HepG2 (cell line): ENCODE data around the gene EPS8L1. TPM values are rescaled to one million over a fixed set of nuclear protein-coding genes. Genes with fewer than 3 reads are reported as not detected.
A peak's percentile ranks its signal among the peaks of the same experiment; 100 is the strongest.

ENCODE experiments used
- ARHGAP35 ChIP-seq: sonication (generic); formaldehyde crosslinking; IDR thresholded peaks from 2 replicates; pipeline ENCODE4 v1.9.0; 2022; ENCODE audit warnings: mild to moderate bottlenecking, inconsistent platforms, moderate library complexity, missing genetic modification reagents, borderline replicate concordance
- DMAP1 ChIP-seq: IDR thresholded peaks from 2 replicates; pipeline ENCODE4 v1.6.1; 2016
- GMEB1 ChIP-seq: sonication (generic); formaldehyde crosslinking; IDR thresholded peaks from 2 replicates; pipeline ENCODE4 v1.5.1; 2020; ENCODE audit warnings: missing genetic modification reagents, mild to moderate bottlenecking, borderline replicate concordance
- JUNB ChIP-seq: sonication (generic); formaldehyde crosslinking; IDR thresholded peaks from 2 replicates; pipeline ENCODE4 v1.8.0; 2022; ENCODE audit warnings: missing genetic modification reagents, mild to moderate bottlenecking, borderline replicate concordance
- KAT8 ChIP-seq: IDR thresholded peaks from 2 replicates; pipeline ENCODE4 v1.6.1; 2016; ENCODE audit warnings: missing genetic modification reagents, missing compliant biosample characterization
- MIXL1 ChIP-seq: IDR thresholded peaks from 2 replicates; pipeline ENCODE4 v1.6.1; 2016
- NFKBIZ ChIP-seq: IDR thresholded peaks from 2 replicates; pipeline ENCODE4 v1.6.1; 2018; ENCODE audit warnings: missing genetic modification reagents, missing compliant biosample characterization
- NR2C2 ChIP-seq: sonication (generic); formaldehyde crosslinking; IDR thresholded peaks from 2 replicates; pipeline ENCODE4 v1.4.0; 2020; ENCODE audit warnings: missing genetic modification reagents, mild to moderate bottlenecking, moderate library complexity, borderline replicate concordance
- PCBP1 ChIP-seq: fragments of 200-400 bp; formaldehyde crosslinking; IDR thresholded peaks from 2 replicates; pipeline ENCODE4 v1.6.1; 2017; ENCODE audit warnings: mild to moderate bottlenecking, low read depth, low read length, borderline replicate concordance
- REL ChIP-seq: sonication (generic); formaldehyde crosslinking; conservative IDR thresholded peaks from 2 replicates; pipeline ENCODE4 v1.8.0; 2022; ENCODE audit warnings: mild to moderate bottlenecking, missing genetic modification reagents, moderate library complexity
- SP5 ChIP-seq: IDR thresholded peaks from 2 replicates; pipeline ENCODE4 v1.6.1; 2016; ENCODE audit warnings: low read depth, borderline replicate concordance
- TBX2 ChIP-seq: sonication (generic); formaldehyde crosslinking; IDR thresholded peaks from 2 replicates; pipeline ENCODE4 v1.5.0; 2020; ENCODE audit warnings: missing genetic modification reagents, mild to moderate bottlenecking, borderline replicate concordance
- XRCC5 ChIP-seq: fragments of 200-400 bp; formaldehyde crosslinking; optimal IDR thresholded peaks from 2 replicates; pipeline ENCODE3; 2017; ENCODE audit warnings: mild to moderate bottlenecking, low read length
- ZBTB21 ChIP-seq: sonication (generic); formaldehyde crosslinking; IDR thresholded peaks from 2 replicates; pipeline ENCODE4 v1.4.0; 2020; ENCODE audit warnings: missing genetic modification reagents
- ZFP41 ChIP-seq: sonication (generic); formaldehyde crosslinking; IDR thresholded peaks from 2 replicates; pipeline ENCODE4 v1.4.0; 2020; ENCODE audit warnings: mild to moderate bottlenecking, missing genetic modification reagents, borderline replicate concordance
- ZFX ChIP-seq: sonication (generic); formaldehyde crosslinking; IDR thresholded peaks from 2 replicates; pipeline ENCODE4 v1.4.0; 2020; ENCODE audit warnings: mild to moderate bottlenecking, low read depth, missing genetic modification reagents, moderate library complexity
- ZNF225 ChIP-seq: sonication (generic); formaldehyde crosslinking; IDR thresholded peaks from 2 replicates; pipeline ENCODE4 v1.4.0; 2020; ENCODE audit warnings: mild to moderate bottlenecking, missing genetic modification reagents
- ZNF343 ChIP-seq: sonication (generic); formaldehyde crosslinking; IDR thresholded peaks from 2 replicates; pipeline ENCODE4 v1.4.0; 2020; ENCODE audit warnings: mild to moderate bottlenecking, missing genetic modification reagents
- ZNF496 ChIP-seq: sonication (generic); formaldehyde crosslinking; IDR thresholded peaks from 2 replicates; pipeline ENCODE4 v1.8.1; 2023; ENCODE audit warnings: mild to moderate bottlenecking, moderate library complexity, missing genetic modification reagents; ENCODE audit not compliant: insufficient replicate concordance
- ZNF501 ChIP-seq: sonication (generic); formaldehyde crosslinking; IDR thresholded peaks from 2 replicates; pipeline ENCODE4 v1.5.1; 2020; ENCODE audit warnings: mild to moderate bottlenecking, moderate library complexity, missing genetic modification reagents
- ZNF510 ChIP-seq: sonication (generic); formaldehyde crosslinking; IDR thresholded peaks from 2 replicates; pipeline ENCODE4 v1.4.0; 2020; ENCODE audit warnings: low read depth, mild to moderate bottlenecking, missing genetic modification reagents
- ZNF607 ChIP-seq: sonication (generic); formaldehyde crosslinking; IDR thresholded peaks from 2 replicates; pipeline ENCODE4 v1.5.1; 2020; ENCODE audit warnings: missing genetic modification reagents, mild to moderate bottlenecking, borderline replicate concordance
- ZNF773 ChIP-seq: sonication (generic); formaldehyde crosslinking; IDR thresholded peaks from 2 replicates; pipeline ENCODE4 v1.4.0; 2020; ENCODE audit warnings: missing genetic modification reagents, borderline replicate concordance
- polyA plus RNA-seq, 8 experiments: library from polyadenylated mRNA; depleted of rRNA in 3 of 8; stranded (reverse) in 7 of 8; unstranded in 1 of 8; fragments of >200 nt; fragmentation: Illumina TruSeq in 4 of 8; extraction: Trizol in 4 of 8; gene quantifications; 2 replicates each; pipeline versions ENCODE4 v1.2.1 to v1.2.3, GENCODE V29; 2011 to 2016; ENCODE audit warnings: low read depth in 4 of 8, missing spikeins in 1 of 8, mixed read lengths in 1 of 8; ENCODE audit not compliant: insufficient read depth in 1 of 8
- total RNA-seq, 5 experiments: library from RNA; depleted of rRNA; stranded (reverse); fragments of >200 nt; fragmentation: Illumina TruSeq; extraction: Trizol; gene quantifications; 2 replicates each; pipeline ENCODE4 v1.2.3, GENCODE V29; 2016; ENCODE audit warnings: low read depth in 1 of 5
- TF ChIP-seq, protein P1 (sequence below): sonication (generic); formaldehyde crosslinking; IDR thresholded peaks from 2 replicates; pipeline ENCODE4 v1.4.0; 2020; ENCODE audit warnings: missing genetic modification reagents, borderline replicate concordance
- TF ChIP-seq, protein P2 (sequence below): sonication (generic); formaldehyde crosslinking; IDR thresholded peaks from 2 replicates; pipeline ENCODE4 v1.5.0; 2020; ENCODE audit warnings: missing genetic modification reagents

EPS8L1 gene
- total and polyA plus RNA-seq, 2 of the 13 experiments (the other 11 are each of a cell fraction or from before 2014, with no cell fraction given) = 3.0 to 6.3 TPM

- TF ChIP-seq ZNF510 (CRISPR knock-in tag) = 0 out of 2 replicates have a peak, but pooled peaks have one; percentile 50
- no peak for TF ChIP-seq JUNB (CRISPR knock-in tag)
- TF ChIP-seq ZFP41 (CRISPR knock-in tag) = no peak
- TF ChIP-seq NR2C2 = peak; percentile 30
- peak; percentile 53; the same call in 1 of the 2 replicates for TF ChIP-seq GMEB1 (CRISPR knock-in tag)
- peak; percentile 38; the same call in 1 of the 2 replicates for TF ChIP-seq DMAP1 (CRISPR knock-in tag)
- TF ChIP-seq ZNF607 (CRISPR knock-in tag) = no peak
- TF ChIP-seq, protein P1, sequence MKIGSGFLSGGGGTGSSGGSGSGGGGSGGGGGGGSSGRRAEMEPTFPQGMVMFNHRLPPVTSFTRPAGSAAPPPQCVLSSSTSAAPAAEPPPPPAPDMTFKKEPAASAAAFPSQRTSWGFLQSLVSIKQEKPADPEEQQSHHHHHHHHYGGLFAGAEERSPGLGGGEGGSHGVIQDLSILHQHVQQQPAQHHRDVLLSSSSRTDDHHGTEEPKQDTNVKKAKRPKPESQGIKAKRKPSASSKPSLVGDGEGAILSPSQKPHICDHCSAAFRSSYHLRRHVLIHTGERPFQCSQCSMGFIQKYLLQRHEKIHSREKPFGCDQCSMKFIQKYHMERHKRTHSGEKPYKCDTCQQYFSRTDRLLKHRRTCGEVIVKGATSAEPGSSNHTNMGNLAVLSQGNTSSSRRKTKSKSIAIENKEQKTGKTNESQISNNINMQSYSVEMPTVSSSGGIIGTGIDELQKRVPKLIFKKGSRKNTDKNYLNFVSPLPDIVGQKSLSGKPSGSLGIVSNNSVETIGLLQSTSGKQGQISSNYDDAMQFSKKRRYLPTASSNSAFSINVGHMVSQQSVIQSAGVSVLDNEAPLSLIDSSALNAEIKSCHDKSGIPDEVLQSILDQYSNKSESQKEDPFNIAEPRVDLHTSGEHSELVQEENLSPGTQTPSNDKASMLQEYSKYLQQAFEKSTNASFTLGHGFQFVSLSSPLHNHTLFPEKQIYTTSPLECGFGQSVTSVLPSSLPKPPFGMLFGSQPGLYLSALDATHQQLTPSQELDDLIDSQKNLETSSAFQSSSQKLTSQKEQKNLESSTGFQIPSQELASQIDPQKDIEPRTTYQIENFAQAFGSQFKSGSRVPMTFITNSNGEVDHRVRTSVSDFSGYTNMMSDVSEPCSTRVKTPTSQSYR (CRISPR knock-in tag) = no peak
- 0 out of 2 replicates have a peak, but pooled peaks have one; percentile 22 for TF ChIP-seq KAT8 (CRISPR knock-in tag)
- TF ChIP-seq PCBP1 = no peak
- TF ChIP-seq ZNF343 = 0 out of 2 replicates have a peak, but pooled peaks have one; percentile 46
- peak; percentile 93 for TF ChIP-seq ZBTB21 (CRISPR knock-in tag)
- no peak for TF ChIP-seq ZNF773 (CRISPR knock-in tag)
- TF ChIP-seq XRCC5 = no peak
- peak; percentile 61; the same call in 1 of the 2 replicates for TF ChIP-seq TBX2
- TF ChIP-seq ZNF496 = no peak
- peak; percentile 61; the same call in 1 of the 2 replicates for TF ChIP-seq SP5 (CRISPR knock-in tag)
- TF ChIP-seq, protein P2, sequence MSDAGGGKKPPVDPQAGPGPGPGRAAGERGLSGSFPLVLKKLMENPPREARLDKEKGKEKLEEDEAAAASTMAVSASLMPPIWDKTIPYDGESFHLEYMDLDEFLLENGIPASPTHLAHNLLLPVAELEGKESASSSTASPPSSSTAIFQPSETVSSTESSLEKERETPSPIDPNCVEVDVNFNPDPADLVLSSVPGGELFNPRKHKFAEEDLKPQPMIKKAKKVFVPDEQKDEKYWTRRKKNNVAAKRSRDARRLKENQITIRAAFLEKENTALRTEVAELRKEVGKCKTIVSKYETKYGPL = no peak
- no peak for TF ChIP-seq MIXL1 (CRISPR knock-in tag)
- TF ChIP-seq NFKBIZ (CRISPR knock-in tag) = no peak
- TF ChIP-seq ARHGAP35 (CRISPR knock-in tag) = peak; percentile 59; the same call in 1 of the 2 replicates
- no peak for TF ChIP-seq REL
- peak; percentile 54; the same call in 1 of the 2 replicates for TF ChIP-seq ZFX (CRISPR knock-in tag)
- no peak for TF ChIP-seq ZNF225 (CRISPR knock-in tag)
- TF ChIP-seq ZNF501 (CRISPR knock-in tag) = peak; percentile 49; the same call in 1 of the 2 replicates
These were observed 12.8 kb upstream of the EPS8L1 start, which contains the start of gene RDH13 (continued) for GRCh38 chr19:55062735-55063491.
